GM18517 (cell line): ENCODE measurements around the gene FAM241A.
A peak's percentile ranks its signal among the peaks of the same experiment; 100 is the strongest.
"Not testable (repeated sequence)": the region's sequence is repeated elsewhere in the genome, so short reads cannot be mapped to it uniquely, and the experiment has no call there.

Source experiments
- ATAC-seq: cut with Tn5 transposase; IDR thresholded peaks from one replicate; pipeline ENCODE4 v1.9.1; 2021; ENCODE audit warnings: mild to moderate bottlenecking, moderate library complexity; ENCODE audit not compliant: unreplicated experiment

The FAM241A gene

GRCh38 chr4:112136551-112136950 is 8.7 kb upstream of the FAM241A start:
- ATAC-seq: no peak

GRCh38 chr4:112138538-112138937 is 6.7 kb upstream of the FAM241A start:
- no peak for ATAC-seq

- ATAC-seq: no peak
These were observed 4.7 kb upstream of the FAM241A start for GRCh38 chr4:112140536-112140935.

DNA sequence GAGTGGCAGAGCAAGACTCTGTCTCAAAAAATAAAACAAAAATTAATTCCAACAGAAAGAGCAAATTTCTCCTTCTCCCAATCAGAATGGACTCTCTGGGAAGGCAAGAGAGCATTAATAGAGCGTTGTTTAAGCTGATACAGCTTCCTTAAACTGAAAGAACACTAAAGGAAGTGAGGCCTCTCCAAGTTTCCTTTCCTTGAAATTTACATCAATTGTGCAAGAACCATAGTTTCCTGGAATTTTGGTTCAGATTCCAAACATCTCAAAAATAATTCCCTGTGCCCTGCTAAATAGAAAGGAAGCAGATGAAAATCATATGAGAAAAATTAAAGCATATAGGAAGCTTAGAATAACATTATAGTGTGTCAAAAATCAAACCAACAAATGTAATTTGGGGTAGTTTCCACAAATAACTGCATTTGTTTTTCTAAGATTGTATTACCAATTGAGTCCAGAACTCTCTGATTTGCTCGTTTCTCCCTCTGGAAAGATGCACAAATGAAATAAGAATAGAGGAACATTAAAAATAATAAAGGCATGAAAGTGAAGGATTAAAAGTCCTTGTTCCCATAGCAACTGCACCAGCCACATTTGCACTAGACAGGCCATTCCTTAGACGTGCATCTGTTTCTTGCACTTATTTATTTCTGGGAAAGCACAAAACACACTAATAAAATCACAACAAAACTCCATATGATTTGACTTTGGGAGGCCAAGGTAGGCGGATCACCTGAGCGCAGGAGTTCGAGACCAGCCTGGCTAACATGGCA is 3.7 kb upstream of the FAM241A start:
- no peak for ATAC-seq

DNA sequence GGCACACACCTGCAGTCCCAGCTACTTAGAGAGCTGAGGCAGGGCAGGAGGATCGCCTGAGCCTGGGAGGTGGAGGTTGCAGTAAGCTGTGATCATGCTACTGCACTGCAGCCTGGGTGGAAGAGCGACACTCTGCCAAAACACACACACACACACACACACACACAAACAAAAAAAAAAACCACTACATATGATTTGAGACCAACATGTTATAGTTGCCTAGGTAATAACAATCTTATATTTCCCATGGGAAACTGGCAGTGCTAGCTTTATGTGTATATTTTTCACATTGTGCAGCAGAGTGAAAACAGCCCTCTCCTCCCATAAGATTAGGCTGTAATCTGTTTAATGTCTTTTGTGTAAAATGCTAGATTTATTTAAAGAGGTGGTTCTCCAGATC is 3.1 kb upstream of the FAM241A start:
- no peak for ATAC-seq

DNA sequence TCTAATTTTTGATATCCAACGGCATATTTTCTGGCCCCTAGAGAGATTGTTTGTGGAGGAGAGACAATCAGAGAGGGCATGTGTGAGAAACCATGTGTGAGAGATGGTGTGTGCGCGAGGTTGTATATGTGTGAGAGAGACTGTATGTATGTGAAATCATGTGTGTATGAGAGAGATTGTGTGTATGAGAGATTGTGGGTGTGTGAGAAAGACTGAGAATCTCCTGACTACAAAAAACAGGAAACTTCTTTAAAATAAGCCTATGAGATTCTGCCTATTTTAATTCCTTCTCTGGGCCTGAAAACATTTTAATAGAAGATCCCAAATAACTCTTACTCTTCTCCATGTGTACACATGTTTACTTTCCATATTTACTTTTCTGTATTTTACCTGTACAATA is 1.5 kb upstream of the FAM241A start:
- ATAC-seq: no peak

- ATAC-seq: no peak
These were observed 518 bp upstream of the FAM241A start for GRCh38 chr4:112144546-112145325.

DNA sequence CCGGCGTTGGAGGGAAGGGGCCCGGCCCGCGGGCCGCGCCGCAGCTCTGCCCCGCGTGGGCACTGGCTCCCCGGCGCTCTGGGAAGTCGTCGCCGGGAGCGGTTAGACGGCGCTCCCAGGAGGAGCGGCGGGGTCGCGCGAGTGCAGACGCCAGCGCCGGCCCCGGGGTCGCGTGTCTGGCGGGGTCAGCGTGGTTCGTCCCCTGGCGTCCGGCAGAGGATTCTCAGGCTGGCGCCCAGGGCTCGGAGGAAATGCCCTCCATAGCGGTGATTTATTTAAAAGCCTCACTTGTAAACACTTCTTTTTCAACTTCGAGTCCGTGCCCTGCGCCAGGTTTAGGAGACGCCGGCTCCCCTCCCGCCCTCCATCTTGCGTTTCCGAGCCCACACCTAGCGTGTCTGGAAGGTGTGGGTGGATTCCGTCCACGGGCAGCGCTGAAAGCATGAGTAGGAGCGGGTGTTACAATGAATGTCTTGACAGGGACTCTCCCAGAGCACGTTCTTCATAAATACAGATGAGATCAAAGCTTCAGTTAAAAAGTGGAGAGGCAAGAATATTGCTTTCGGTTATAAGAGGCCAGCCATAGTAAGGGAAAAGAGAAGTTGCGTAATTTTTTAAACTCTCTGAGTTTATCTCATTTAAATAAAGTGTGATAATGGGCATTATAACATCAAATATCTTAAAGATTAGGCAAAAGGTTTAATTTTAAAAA is 692 bp downstream of the FAM241A start:
- peak; percentile 58 for ATAC-seq

GRCh38 chr4:112146502-112146813 is 1.2 kb downstream of the FAM241A start:
- no peak for ATAC-seq

GRCh38 chr4:112147697-112148096 is 2.4 kb downstream of the FAM241A start:
- no peak for ATAC-seq

DNA sequence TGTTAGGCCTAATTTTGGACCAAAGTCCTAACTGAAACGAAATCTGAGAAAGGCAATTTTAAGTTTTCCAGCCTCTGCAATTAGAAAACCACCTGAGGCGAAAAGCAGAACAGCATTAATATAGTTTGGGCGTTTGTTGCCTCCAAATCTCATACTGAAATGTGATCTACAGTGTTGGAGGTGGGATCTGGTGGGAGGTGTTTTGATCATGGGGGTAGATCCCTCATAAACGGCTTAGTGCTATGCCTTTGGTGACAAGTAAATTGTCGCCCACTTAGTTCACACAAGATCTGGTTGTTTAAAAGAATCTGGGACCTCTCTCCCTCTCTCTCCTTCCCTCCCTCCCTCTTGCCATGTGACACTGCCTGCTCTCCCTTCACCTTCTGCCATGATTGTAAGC is 5.7 kb downstream of the FAM241A start:
- ATAC-seq: no peak

GRCh38 chr4:112152521-112152920 is 7.3 kb downstream of the FAM241A start:
- ATAC-seq: no peak

DNA sequence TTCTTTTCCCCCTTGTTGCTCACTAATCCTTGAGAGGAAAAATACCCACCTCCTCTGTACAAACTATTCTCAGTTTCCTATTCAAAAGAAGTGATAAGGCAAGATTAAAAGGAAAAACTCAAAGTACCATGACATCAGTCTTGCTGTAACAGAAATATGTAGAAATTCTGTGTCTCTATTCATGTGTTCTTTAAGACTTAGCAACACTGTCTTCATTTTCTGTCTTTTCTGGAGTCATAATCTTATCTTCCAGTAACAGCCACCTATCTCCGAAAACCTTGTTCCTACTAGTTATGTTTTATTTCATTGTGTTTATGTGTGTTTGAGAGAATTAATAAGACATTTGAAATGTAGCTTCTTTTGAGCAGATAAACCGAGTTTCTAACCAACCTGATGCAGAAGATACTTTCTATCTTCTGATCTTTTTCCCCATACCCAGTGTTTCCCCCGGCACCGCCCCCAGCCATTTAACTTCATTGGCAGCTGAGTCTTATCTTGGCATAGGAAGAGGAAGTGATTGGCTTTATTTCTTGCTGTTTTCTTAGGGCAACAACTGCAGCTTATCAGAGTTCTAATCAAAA is 8.0 kb downstream of the FAM241A start:
- no peak for ATAC-seq

DNA sequence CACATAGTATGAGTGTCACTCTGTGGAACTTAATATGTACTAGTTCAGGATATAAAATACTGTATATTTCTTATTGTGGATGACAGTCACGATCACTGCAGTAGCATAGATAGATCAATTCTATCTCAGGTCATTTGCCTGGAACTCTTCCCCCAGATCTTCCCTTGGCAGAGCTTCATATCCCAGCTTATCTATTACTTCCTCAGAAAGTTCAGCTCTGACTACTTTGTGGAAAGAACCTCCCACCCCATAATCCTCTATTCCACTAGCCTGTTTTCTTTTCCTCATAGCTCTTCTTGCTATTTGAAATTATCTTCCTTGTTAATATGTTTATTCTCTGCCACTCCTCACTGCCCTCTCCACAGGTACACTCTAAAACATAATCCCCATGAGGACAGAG is 10.9 kb downstream of the FAM241A start:
- ATAC-seq: no peak

DNA sequence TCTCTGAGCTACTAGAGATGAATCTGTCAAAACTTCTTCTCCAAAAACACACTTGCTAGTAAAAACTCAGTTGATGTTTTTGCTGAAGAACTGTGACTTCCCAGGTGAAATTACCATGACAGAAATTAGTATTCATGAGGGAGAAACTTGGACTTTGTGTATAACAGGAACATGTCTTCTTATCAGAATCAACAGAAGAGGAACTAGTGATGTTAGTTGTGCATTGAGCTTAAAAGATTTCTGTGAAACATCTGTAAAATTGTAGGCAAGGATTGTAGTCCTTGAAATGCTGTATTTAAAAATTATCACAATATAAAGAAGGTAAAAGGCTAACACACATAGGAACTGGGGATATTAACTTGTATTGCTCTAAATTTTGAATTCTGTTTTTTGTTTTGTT is 11.3 kb downstream of the FAM241A start:
- ATAC-seq: no peak

DNA sequence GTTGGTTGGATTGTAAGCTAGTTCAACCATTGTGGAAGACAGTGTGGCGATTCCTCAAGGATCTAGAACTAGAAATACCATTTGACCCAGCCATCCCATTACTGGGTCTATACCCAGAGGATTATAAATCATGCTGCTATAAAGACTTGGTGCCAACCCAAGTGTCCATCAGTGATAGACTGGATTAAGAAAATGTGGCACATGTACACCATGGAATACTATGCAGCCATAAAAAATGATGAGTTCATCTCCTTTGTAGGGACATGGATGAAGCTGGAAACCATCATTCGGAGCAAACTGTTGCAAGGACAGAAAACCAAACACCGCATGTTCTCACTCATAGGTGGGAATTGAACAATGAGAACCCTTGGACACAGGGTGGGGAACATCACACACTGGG is 18.5 kb downstream of the FAM241A start:
- not testable (repeated sequence) for ATAC-seq

DNA sequence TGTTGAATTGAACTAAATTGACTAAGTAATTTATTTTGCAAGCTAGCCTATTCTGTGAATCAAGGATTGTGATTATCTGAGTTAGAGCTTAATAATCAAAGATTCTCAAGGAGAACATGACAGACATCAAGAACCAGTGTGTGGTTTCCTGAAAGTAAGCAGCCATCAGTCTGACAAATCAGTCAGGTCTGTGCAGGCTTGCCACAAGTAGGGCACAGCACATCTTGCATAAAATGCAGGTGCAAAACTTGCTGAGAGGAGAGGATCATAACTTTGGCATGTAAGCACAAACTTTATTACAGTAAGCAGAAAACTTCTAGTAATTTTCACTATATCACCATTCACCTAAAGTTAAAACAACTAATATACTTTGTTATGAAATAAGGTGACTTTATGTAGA is 22.5 kb downstream of the FAM241A start:
- ATAC-seq: no peak

DNA sequence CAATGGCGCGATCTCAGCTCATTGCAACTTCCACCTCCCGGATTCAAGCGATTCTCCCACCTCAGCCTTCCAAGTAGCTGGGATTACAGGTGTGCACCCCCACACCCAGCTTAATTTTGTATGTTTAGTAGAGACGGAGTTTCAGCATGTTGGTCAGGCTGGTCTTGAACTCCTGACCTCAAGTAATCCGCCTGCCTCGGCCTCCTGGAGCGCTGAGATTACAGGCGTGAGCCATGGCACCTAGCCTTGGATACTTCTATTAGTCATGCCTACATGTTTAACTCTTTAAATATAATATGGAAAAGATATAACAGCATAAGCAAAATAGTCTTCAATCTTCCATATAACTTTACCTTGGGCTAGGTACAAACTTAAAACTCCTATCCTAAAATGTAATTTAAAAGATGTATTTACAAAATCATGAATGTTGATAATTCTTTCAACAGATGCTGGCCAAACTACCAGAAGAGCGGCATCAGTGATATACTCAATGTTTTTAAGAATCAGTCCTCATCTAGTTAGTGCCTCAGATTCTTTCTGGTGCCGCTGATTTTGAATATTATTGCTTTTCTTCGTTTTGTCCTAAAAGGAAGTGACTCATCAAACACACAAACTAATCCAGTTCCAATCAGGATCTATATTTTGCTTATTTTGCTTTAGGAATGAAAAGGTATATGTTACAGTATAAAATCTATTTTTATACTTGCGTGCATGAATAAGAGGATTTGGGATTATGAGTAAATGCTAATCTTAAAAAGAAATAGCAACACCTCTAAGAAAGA is 23.7 kb downstream of the FAM241A start:
- no peak for ATAC-seq

DNA sequence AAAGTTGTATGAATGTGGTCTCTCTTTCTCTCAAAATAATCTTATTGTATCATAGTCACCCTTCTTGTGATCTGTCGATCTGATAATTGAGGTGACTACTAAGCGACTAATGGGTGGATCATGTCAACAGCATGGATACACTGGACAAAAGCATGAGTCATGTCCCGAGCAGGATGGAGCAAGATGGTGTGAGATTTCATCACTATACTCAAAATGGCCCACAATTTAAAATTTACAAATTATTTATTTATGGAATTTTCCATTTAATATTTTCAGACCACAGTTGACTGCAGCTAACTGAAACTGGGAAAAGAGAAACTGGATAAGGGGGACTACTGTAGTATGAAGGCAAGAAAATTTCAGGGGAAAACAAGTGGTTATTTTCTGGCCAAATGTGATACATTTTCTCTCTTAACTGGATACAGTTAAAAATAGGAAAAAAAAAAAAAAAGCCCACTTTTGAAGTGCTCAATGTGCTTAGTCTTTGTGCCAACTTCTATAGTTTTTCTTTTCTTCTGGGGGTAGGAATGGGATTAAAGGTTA is 25.3 kb downstream of the FAM241A start:
- ATAC-seq: no peak

GRCh38 chr4:112171051-112171763 is 26.0 kb downstream of the FAM241A start:
- not testable (repeated sequence) for ATAC-seq
